OCI-LY7 (cell line): ENCODE measurements around the gene ZNF578. TPM values are rescaled to one million over a fixed set of nuclear protein-coding genes. Genes with fewer than 3 reads are reported as not detected.
"Not testable (repeated sequence)": the region's sequence is repeated elsewhere in the genome, so short reads cannot be mapped to it uniquely, and the experiment has no call there.

Experiments
- BruUV-seq: library from RNA; stranded (reverse); fragments of 400-500 nt; replicated peaks from 2 replicates; lab custom pipeline; 2021; lab: Mats Ljungman, UMichigan
- CTCF ChIA-PET: fragments of 300-600 bp; sonication (Branson Sonifier 250); formaldehyde crosslinking; loops from one replicate; lab custom pipeline; 2022; ENCODE audit warnings: antibody characterized with exemption; ENCODE audit not compliant: unreplicated experiment; lab: Charles Lee
- POLR2A ChIA-PET: fragments of 300-600 bp; sonication (Branson Sonifier 250); formaldehyde crosslinking; loops from one replicate; lab custom pipeline; 2022; ENCODE audit warnings: antibody characterized with exemption; lab: Charles Lee
- DNase-seq: peaks from one replicate; pipeline ENCODE4 v3.0.0-alpha.2; 2015; ENCODE audit warnings: low spot score
- H2AFZ ChIP-seq: fragments of 200-600 bp; sonication (generic), shearing (Covaris generic); 2 replicates; pipeline ENCODE4 v1.6.1; 2014; ENCODE audit warnings: mild to moderate bottlenecking, antibody characterized with exemption, low read length, moderate library complexity
- H3K27ac ChIP-seq: fragments of 200-600 bp; sonication (generic); 2 replicates; pipeline ENCODE4 v1.5.1; 2014; ENCODE audit warnings: mixed run types, low read depth, mild to moderate bottlenecking, moderate library complexity, low read length, inconsistent platforms; ENCODE audit not compliant: poor library complexity, severe bottlenecking
- H3K36me3 ChIP-seq: fragments of 200-600 bp; sonication (generic); 2 replicates; pipeline ENCODE4 v1.6.1; 2014; ENCODE audit warnings: mild to moderate bottlenecking, antibody characterized with exemption, low read length, moderate library complexity, mixed read lengths; ENCODE audit not compliant: insufficient read depth
- H3K4me1 ChIP-seq: fragments of 200-600 bp; sonication (generic); 2 replicates; pipeline ENCODE4 v1.5.1; 2014; ENCODE audit warnings: mild to moderate bottlenecking, low read length; ENCODE audit not compliant: insufficient read depth, poor library complexity, severe bottlenecking
- H3K4me2 ChIP-seq: fragments of 200-600 bp; sonication (generic); 2 replicates; pipeline ENCODE4 v1.6.1; 2014; ENCODE audit warnings: mild to moderate bottlenecking, low read length
- H3K4me3 ChIP-seq: fragments of 200-600 bp; sonication (generic); 2 replicates; pipeline ENCODE4 v1.5.1; 2014; ENCODE audit warnings: mild to moderate bottlenecking, low read depth, low read length; ENCODE audit not compliant: poor library complexity, severe bottlenecking
- H3K79me2 ChIP-seq: fragments of 200-600 bp; sonication (generic); 2 replicates; pipeline ENCODE4 v1.6.1; 2016; ENCODE audit warnings: low read depth, mild to moderate bottlenecking, low read length, moderate library complexity, mixed read lengths; ENCODE audit not compliant: insufficient read depth
- H3K9me2 ChIP-seq: fragments of 200-600 bp; sonication (generic); 2 replicates; pipeline ENCODE4 v1.6.1; 2016; ENCODE audit warnings: mild to moderate bottlenecking, low read length, mixed read lengths; ENCODE audit not compliant: insufficient read depth
- H3K9me3 ChIP-seq: fragments of 200-600 bp; sonication (generic); 2 replicates; pipeline ENCODE4 v1.6.1; 2014; ENCODE audit warnings: mild to moderate bottlenecking, mixed run types, low read length, mixed read lengths
- H4K20me1 ChIP-seq: fragments of 200-600 bp; sonication (generic); 2 replicates; pipeline ENCODE4 v1.6.1; 2014; ENCODE audit warnings: mild to moderate bottlenecking, antibody characterized with exemption, low read length, moderate library complexity, mixed read lengths; ENCODE audit not compliant: insufficient read depth
- EZH2phosphoT487 ChIP-seq: fragments of 200-600 bp; sonication (generic); IDR thresholded peaks from 2 replicates; pipeline ENCODE4 v1.6.1; 2018; ENCODE audit warnings: low read depth, borderline replicate concordance, mild to moderate bottlenecking, mixed run types, antibody characterized with exemption, low read length, moderate library complexity, mixed read lengths
- intact Hi-C: fragments of 100-400 bp; cut with micrococcal nuclease; formaldehyde crosslinking; loops from one replicate; pipeline ENCODE4 v1.10.0; 2022; ENCODE audit not compliant: unreplicated experiment
- total RNA-seq, 2 experiments: library from RNA; depleted of rRNA in 1 of 2; stranded (reverse); fragments of >200 nt in 1 of 2; shearing (Covaris generic) in 1 of 2; gene quantifications; 2 replicates each; pipeline ENCODE4 v1.2.3, GENCODE V29; 2014 to 2022
- TF ChIP-seq, protein P1 (sequence below): fragments of 200-600 bp; sonication (generic); conservative IDR thresholded peaks from 2 replicates; pipeline ENCODE4 v1.5.1; 2014; ENCODE audit warnings: mild to moderate bottlenecking, antibody characterized with exemption, low read length, moderate library complexity, mixed read lengths

ZNF578 gene
- total RNA-seq, 2 experiments from 2014 or later: not detected

GRCh38 chr19:52557231-52557995 is 104.1 kb downstream of the ZNF578 start:
- intact Hi-C loops: no loop called here
- H3K27ac ChIP-seq: no peak overlapping the region
- H3K9me3 ChIP-seq: peaks cover 43% of the 10 kb centered on the region
- H3K4me3 ChIP-seq: no peak overlapping the region
- peaks cover 94% of the 10 kb centered on the region for H3K36me3 ChIP-seq
- H4K20me1 ChIP-seq: no peaks in the 10 kb centered on the region
- no peaks in the 10 kb centered on the region for H3K4me1 ChIP-seq
- no peak for DNase-seq
- H3K9me2 ChIP-seq: no peaks in the 10 kb centered on the region
- no TSS peak for BruUV-seq
- no peak for TF ChIP-seq EZH2phosphoT487
- TF ChIP-seq, protein P1, sequence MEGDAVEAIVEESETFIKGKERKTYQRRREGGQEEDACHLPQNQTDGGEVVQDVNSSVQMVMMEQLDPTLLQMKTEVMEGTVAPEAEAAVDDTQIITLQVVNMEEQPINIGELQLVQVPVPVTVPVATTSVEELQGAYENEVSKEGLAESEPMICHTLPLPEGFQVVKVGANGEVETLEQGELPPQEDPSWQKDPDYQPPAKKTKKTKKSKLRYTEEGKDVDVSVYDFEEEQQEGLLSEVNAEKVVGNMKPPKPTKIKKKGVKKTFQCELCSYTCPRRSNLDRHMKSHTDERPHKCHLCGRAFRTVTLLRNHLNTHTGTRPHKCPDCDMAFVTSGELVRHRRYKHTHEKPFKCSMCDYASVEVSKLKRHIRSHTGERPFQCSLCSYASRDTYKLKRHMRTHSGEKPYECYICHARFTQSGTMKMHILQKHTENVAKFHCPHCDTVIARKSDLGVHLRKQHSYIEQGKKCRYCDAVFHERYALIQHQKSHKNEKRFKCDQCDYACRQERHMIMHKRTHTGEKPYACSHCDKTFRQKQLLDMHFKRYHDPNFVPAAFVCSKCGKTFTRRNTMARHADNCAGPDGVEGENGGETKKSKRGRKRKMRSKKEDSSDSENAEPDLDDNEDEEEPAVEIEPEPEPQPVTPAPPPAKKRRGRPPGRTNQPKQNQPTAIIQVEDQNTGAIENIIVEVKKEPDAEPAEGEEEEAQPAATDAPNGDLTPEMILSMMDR: no peak
- no peaks in the 10 kb centered on the region for H3K79me2 ChIP-seq
- H2AFZ ChIP-seq: no peak overlapping the region
- no peak overlapping the region for H3K4me2 ChIP-seq
- POLR2A ChIA-PET: no interaction called here
- CTCF ChIA-PET: no interaction called here

DNA sequence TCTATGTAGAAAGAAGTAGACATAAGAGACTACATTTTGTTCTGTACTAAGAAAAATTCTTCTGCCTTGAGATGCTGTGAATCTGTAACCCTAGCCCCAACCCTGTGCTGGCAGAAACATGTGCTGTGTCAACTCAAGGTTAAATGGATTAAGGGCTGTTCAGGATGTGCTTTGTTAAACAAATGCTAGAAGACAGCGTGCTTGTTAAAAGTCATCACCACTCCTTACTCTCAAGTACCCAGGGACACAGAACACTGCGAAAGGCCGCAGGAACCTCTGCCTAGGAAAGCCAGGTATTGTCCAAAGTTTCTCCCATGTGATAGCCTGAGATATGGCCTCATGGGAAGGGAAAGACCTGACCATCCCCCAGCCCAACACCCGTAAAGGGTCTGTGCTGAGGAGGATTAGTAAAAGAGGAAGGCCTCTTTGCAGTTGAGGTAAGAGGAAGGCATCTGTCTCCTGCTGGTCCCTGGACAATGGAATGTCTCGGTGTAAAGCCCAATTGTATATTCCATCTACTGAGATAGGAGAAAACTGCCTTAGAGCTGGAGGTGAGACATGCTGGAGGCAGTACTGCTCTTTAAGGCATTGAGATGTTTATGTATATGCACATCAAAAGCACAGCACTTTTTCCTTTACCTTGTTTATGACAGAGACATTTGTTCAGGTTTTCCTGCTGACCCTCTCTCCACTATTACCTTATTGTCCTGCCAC is 105.5 kb downstream of the ZNF578 start:
- H3K27ac ChIP-seq, H3K4me3 ChIP-seq, intact Hi-C loops, H3K4me1 ChIP-seq, BruUV-seq, H2AFZ ChIP-seq, DNase-seq, CTCF ChIA-PET, H4K20me1 ChIP-seq, POLR2A ChIA-PET, H3K4me2 ChIP-seq, H3K79me2 ChIP-seq, H3K9me2 ChIP-seq: not testable (repeated sequence)
- H3K9me3 ChIP-seq: peaks cover 29% of the 10 kb centered on the region
- peaks cover 94% of the 10 kb centered on the region for H3K36me3 ChIP-seq

GRCh38 chr19:52561611-52562010 is 108.3 kb downstream of the ZNF578 start:
- H3K4me2 ChIP-seq, POLR2A ChIA-PET, intact Hi-C loops, DNase-seq, H2AFZ ChIP-seq, CTCF ChIA-PET, BruUV-seq, H3K9me2 ChIP-seq, H4K20me1 ChIP-seq, H3K9me3 ChIP-seq, H3K27ac ChIP-seq, H3K4me3 ChIP-seq, H3K79me2 ChIP-seq, H3K4me1 ChIP-seq: not testable (repeated sequence)
- peaks cover 75% of the 10 kb centered on the region for H3K36me3 ChIP-seq

Other genes with a start within 250 kb of the ZNF578 start
- 15.5 and 17.1 TPM in 2 replicates for gene ZNF766, start 184.0 kb upstream of the ZNF578 start, total RNA-seq (2014; rRNA removed; shearing (Covaris generic))
- 15.8 and 26.4 TPM in 2 replicates for gene ZNF766, start 184.0 kb upstream of the ZNF578 start, total RNA-seq (2022)
- gene ZNF480, start 156.4 kb upstream of the ZNF578 start, total RNA-seq (2014; rRNA removed; shearing (Covaris generic)): 9.3 and 12.0 TPM in 2 replicates
- gene ZNF480, start 156.4 kb upstream of the ZNF578 start, total RNA-seq (2022): 15.5 and 16.0 TPM in 2 replicates
- 0.13 and 0.54 TPM in 2 replicates for gene ZNF610, start 117.3 kb upstream of the ZNF578 start, total RNA-seq (2014; rRNA removed; shearing (Covaris generic))
- 2.1 and 2.6 TPM in 2 replicates for gene ZNF610, start 117.3 kb upstream of the ZNF578 start, total RNA-seq (2022)
- 0.13 TPM in 1 of 2 replicates, not detected in the other for gene ZNF880, start 83.6 kb upstream of the ZNF578 start, total RNA-seq (2014; rRNA removed; shearing (Covaris generic))
- gene ZNF880, start 83.6 kb upstream of the ZNF578 start, total RNA-seq (2022): 1.0 and 1.2 TPM in 2 replicates
- gene ZNF528, start 55.7 kb upstream of the ZNF578 start, total RNA-seq (2014; rRNA removed; shearing (Covaris generic)): 0.57 TPM in 1 of 2 replicates, not detected in the other
- 0.27 TPM in 1 of 2 replicates, not detected in the other for gene ZNF528, start 55.7 kb upstream of the ZNF578 start, total RNA-seq (2022)
- not detected in 2 replicates for gene ZNF534, start 24.4 kb upstream of the ZNF578 start, total RNA-seq (2014; rRNA removed; shearing (Covaris generic))
- gene ZNF534, start 24.4 kb upstream of the ZNF578 start, total RNA-seq (2022): not detected in 2 replicates
- gene ZNF808, start 74.1 kb downstream of the ZNF578 start, total RNA-seq (2014; rRNA removed; shearing (Covaris generic)): 26.9 and 46.6 TPM in 2 replicates
- gene ZNF808, start 74.1 kb downstream of the ZNF578 start, total RNA-seq (2022): 29.2 and 33.7 TPM in 2 replicates
- gene ZNF701, start 116.7 kb downstream of the ZNF578 start, total RNA-seq (2014; rRNA removed; shearing (Covaris generic)): 18.0 and 18.1 TPM in 2 replicates
- 25.5 and 28.3 TPM in 2 replicates for gene ZNF701, start 116.7 kb downstream of the ZNF578 start, total RNA-seq (2022)
- 59.4 and 66.1 TPM in 2 replicates for gene ZNF83, start 184.8 kb downstream of the ZNF578 start, total RNA-seq (2014; rRNA removed; shearing (Covaris generic))
- gene ZNF83, start 184.8 kb downstream of the ZNF578 start, total RNA-seq (2022): 47.2 and 66.8 TPM in 2 replicates